ENCODE data around the gene AQP1.

DNA sequence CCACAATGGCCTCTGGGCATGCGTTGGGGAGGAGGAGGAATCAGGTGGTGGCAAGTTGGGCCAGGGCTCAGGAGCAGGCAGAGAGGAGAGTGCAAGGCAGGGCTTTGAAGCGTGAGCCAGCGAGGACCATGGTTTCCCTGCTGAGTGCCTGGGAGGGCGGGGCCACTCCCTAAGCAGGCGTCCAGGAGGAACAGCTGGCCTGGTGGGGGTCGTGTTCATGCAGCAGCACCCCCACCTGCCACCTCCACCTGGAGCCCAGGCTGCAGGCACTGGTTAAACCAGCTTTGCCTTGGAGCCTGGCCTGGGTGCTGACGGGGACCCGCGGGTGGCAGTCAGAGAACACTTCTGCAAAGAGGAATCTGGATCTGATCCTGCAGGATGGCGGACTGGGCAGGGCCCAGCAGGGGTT is 24.2 kb upstream of the AQP1 start:
- TF ChIP-seq CTCF (IDR thresholded peaks at IDR 0.05; ENCODE audit: borderline replicate concordance, extremely low read depth, low read length, poor library complexity, severe bottlenecking) = no peak
- no peak for TF ChIP-seq EZH2 (IDR thresholded peaks at IDR 0.05; ENCODE audit: borderline replicate concordance, low read depth, low read length, severe bottlenecking)

Measured in DND-41 (cell line).